ENCODE results near the gene RPS29. TPM values are rescaled to one million over a fixed set of nuclear protein-coding genes. Genes with fewer than 3 reads are reported as not detected.

RPS29 gene
- total and polyA plus RNA-seq, 9 donors: 1,810 to 35,664 (median 2,389) TPM

GRCh38 chr14:49623941-49624839 is 38.0 kb upstream of the RPS29 start:
- no peaks in the 10 kb centered on the region for H3K36me3 ChIP-seq
- no peaks in the 10 kb centered on the region for H3K9me3 ChIP-seq
- WGBS, 3 donors: 62 to 76% (median 71%) methylated on average over 6 of the region's 6 CpGs
- peaks cover 10% of the 10 kb centered on the region for H3K4me1 ChIP-seq (ENCODE audit: insufficient read depth)
- no peak for DNase-seq
- intact Hi-C loops (cut with DNase I): no loop called here
- no peak overlapping the region for H3K27ac ChIP-seq
- no peak for TF ChIP-seq EP300 (IDR thresholded peaks at IDR 0.05)
- no peak for TF ChIP-seq CTCF (IDR thresholded peaks at IDR 0.05)
- TF ChIP-seq POLR2A (IDR thresholded peaks at IDR 0.05): no peak
- no peak overlapping the region for H3K4me3 ChIP-seq
- H3K27me3 ChIP-seq: no peaks in the 10 kb centered on the region

- TF ChIP-seq EP300 (IDR thresholded peaks at IDR 0.05): no peak
- no peak for TF ChIP-seq CTCF (IDR thresholded peaks at IDR 0.05)
- no peak for TF ChIP-seq POLR2A (IDR thresholded peaks at IDR 0.05)
- intact Hi-C loops (cut with DNase I): no loop called here
- H3K27me3 ChIP-seq: no peaks in the 10 kb centered on the region
- H3K4me1 ChIP-seq (ENCODE audit: insufficient read depth): peaks cover 11% of the 10 kb centered on the region
- H3K9me3 ChIP-seq: no peaks in the 10 kb centered on the region
- H3K36me3 ChIP-seq: no peaks in the 10 kb centered on the region
- 16 to 31% (median 19%) methylated on average over 3 of the region's 3 CpGs for WGBS, 3 donors
- no peak for DNase-seq
- no peak overlapping the region for H3K27ac ChIP-seq
- no peak overlapping the region for H3K4me3 ChIP-seq
Measured at GRCh38 chr14:49623387-49623786, 37.2 kb upstream of the RPS29 start.

GRCh38 chr14:49622022-49622607 is 35.9 kb upstream of the RPS29 start:
- no peaks in the 10 kb centered on the region for H3K36me3 ChIP-seq
- intact Hi-C loops (cut with DNase I): no loop called here
- no peak overlapping the region for H3K27ac ChIP-seq
- H3K27me3 ChIP-seq: no peaks in the 10 kb centered on the region
- H3K4me3 ChIP-seq: peak overlapping the region; percentile 87
- no peak for DNase-seq
- TF ChIP-seq EP300 (IDR thresholded peaks at IDR 0.05): no peak
- no peak for TF ChIP-seq CTCF (IDR thresholded peaks at IDR 0.05)
- no peak for TF ChIP-seq POLR2A (IDR thresholded peaks at IDR 0.05)
- no peaks in the 10 kb centered on the region for H3K9me3 ChIP-seq
- 30 to 56% (median 42%) methylated on average over 3 of the region's 3 CpGs for WGBS, 3 donors
- peaks cover 11% of the 10 kb centered on the region for H3K4me1 ChIP-seq (ENCODE audit: insufficient read depth)

- Histone ChIP-seq H3K4me1 (ENCODE audit: insufficient read depth) (peaks cover 11% of the 10 kb centered on the region), H3K27me3 (no peaks in the 10 kb centered on the region), H3K9me3 (no peaks in the 10 kb centered on the region), H3K27ac (peak overlapping the region; percentile 66 to 90), H3K4me3 (peak overlapping the region; percentile 87), H3K36me3 (no peaks in the 10 kb centered on the region)
- DNase-seq: peak; percentile 62 to 85 (median 68)
- TF ChIP-seq CTCF (IDR thresholded peaks at IDR 0.05) (no peak), POLR2A (IDR thresholded peaks at IDR 0.05) (no peak), EP300 (IDR thresholded peaks at IDR 0.05) (no peak)
- intact Hi-C loops (cut with DNase I): no loop called here
- WGBS, 3 donors: 2 to 5% (median 2%) methylated on average over 49 to 65 of the region's 65 CpGs
Measured at GRCh38 chr14:49621114-49621881, 35.1 kb upstream of the RPS29 start.

Measured in ovary (tissue), 9 donors.